HUES64 (cell line): ENCODE data around the gene USP35.
"Not testable (repeated sequence)": the region's sequence is repeated elsewhere in the genome, so short reads cannot be mapped to it uniquely, and the experiment has no call there.

Source experiments
- H3K27ac ChIP-seq: 2 replicates; pipeline ENCODE4 v1.7.0; 2013; ENCODE audit warnings: low read depth, low read length, inconsistent platforms
- H3K27me3 ChIP-seq: 2 replicates; pipeline ENCODE4 v1.6.1; 2013; ENCODE audit warnings: mild to moderate bottlenecking, low read length; ENCODE audit not compliant: insufficient read depth
- H3K36me3 ChIP-seq: 2 replicates; pipeline ENCODE4 v1.6.1; 2013; ENCODE audit warnings: mild to moderate bottlenecking, low read length; ENCODE audit not compliant: insufficient read depth
- H3K4me1 ChIP-seq: 2 replicates; pipeline ENCODE4 v1.6.1; 2013; ENCODE audit warnings: mild to moderate bottlenecking, low read length, moderate library complexity; ENCODE audit not compliant: insufficient read depth
- H3K4me3 ChIP-seq: 2 replicates; pipeline ENCODE4 v1.5.1; 2013; ENCODE audit warnings: mild to moderate bottlenecking, low read length, moderate library complexity
- H3K9ac ChIP-seq: 2 replicates; pipeline ENCODE4 v1.6.1; 2013; ENCODE audit warnings: mild to moderate bottlenecking, low read depth, low read length
- H3K9me3 ChIP-seq: 2 replicates; pipeline ENCODE4 v1.6.1; 2013; ENCODE audit warnings: low read depth, low read length; ENCODE audit not compliant: insufficient read depth
- WGBS: fragments of 150-250, 120-280 bp; methylation state at CpG from one replicate; pipeline ENCODE4 v1.1.7; 2013; ENCODE audit warnings: missing lambda C conversion rate; 5-methylcytosine and 5-hydroxymethylcytosine counted together

The USP35 gene

DNA sequence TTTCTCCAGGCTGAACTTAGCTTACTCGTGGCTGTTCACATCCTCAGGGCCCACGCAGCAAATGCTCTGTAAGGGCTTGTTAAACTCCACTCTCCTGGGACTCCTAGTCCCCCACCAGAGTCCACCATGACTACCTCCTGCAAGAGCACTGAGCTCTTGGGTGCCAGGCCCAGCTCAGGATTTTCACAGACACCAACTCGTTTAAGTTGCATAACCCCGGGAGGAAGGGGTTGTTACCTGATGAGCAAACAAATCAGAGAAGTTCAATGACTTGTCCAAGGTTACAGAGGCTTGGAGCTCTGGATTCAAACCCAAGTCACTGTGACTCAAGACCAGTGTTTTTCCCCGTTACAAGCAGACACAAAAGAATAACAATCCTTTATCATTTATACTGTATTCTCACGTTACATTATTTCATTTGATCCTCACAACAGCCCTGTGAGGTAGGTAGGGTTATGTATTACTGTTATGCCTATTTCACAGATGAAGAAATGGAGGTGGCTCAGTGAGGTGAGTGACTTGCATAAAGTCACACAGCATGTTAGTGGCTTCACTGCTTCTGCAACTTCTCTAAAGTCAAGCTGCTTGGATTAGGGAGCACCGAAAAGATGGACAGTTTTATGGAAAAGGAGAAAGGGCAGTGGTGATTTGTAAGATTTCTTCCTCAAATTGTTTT lies 17.7 kb upstream of the USP35 start:
- no peak overlapping the region for H3K9ac ChIP-seq
- no peaks in the 10 kb centered on the region for H3K9me3 ChIP-seq
- no peak overlapping the region for H3K4me3 ChIP-seq
- whole genome bisulfite sequencing = 94% methylated on average over 6 of the region's 7 CpGs
- H3K27me3 ChIP-seq = no peaks in the 10 kb centered on the region
- no peaks in the 10 kb centered on the region for H3K4me1 ChIP-seq
- no peaks in the 10 kb centered on the region for H3K36me3 ChIP-seq
- H3K27ac ChIP-seq = no peak overlapping the region

DNA sequence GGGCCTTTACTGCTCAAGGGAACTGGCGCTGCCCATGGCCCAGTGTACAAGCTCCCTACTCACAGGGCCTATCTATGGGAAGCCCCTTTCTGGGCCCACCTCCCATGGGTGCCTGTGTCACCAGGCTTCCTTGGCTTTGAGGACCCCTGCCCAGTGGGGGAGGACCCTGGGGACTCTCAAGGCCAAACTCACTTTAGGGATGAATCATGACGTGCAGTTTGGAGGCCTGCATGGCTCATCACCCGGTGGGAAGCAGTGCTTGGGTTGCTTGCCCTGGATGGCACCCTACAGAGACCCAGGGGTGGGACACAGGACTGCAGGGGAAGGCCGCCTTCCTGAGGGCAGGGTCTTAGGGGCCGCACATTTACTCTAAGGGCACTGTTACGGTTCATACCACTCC lies 16.8 kb upstream of the USP35 start:
- Histone ChIP-seq H3K27me3 (no peaks in the 10 kb centered on the region), H3K4me1 (no peaks in the 10 kb centered on the region), H3K9me3 (no peaks in the 10 kb centered on the region), H3K27ac (no peak overlapping the region), H3K36me3 (no peaks in the 10 kb centered on the region), H3K9ac (no peak overlapping the region), H3K4me3 (no peak overlapping the region)
- 92% methylated on average over 6 of the region's 6 CpGs for WGBS

DNA sequence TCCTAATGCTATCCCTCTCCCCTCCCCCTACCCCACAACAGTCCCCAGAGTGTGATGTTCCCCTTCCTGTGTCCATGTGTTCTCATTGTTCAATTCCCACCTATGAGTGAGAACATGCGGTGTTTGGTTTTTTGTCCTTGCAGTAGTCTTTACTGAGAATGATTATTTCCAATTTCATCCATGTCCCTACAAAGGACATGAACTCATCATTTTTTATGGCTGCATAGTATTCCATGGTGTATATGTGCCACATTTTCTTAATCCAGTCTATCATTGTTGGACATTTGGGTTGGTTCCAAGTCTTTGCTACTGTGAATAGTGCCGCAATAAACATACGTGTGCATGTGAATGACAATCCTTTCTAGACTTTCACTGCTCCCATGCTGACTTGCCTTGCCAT lies 12.9 kb upstream of the USP35 start:
- H3K36me3 ChIP-seq, H3K9ac ChIP-seq, H3K27me3 ChIP-seq, H3K9me3 ChIP-seq, H3K4me1 ChIP-seq, H3K27ac ChIP-seq, H3K4me3 ChIP-seq: not testable (repeated sequence)
- WGBS = 96% methylated on average over 2 of the region's 3 CpGs

DNA sequence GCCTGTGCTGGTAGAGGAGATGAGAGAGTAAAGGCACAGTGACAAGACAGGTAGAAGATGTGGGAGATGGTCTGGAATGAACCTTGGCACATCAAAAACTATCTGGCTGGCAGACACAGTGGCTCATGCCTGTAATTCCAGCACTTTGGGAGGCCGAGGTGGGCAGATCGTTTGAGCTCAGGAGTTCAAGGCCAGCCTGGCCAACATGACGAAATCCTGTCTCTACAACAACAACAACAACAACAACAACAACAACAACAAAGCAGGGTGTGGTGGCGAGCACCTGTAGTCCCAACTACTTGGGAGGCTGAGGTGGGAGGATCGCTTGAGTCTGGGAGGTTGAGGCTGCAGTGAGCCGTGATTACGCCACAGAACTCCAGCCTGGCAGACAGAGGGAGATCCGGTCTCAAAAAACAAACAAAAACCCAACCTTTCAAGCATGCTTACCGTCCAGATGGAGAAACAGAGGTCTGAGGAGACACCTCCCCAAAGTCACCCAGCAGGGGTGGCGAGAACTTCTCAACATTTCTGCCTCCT lies 12.0 kb upstream of the USP35 start:
- no peaks in the 10 kb centered on the region for H3K27me3 ChIP-seq
- WGBS = 97% methylated on average over 10 of the region's 10 CpGs
- no peak overlapping the region for H3K27ac ChIP-seq
- no peaks in the 10 kb centered on the region for H3K36me3 ChIP-seq
- no peaks in the 10 kb centered on the region for H3K4me1 ChIP-seq
- H3K9ac ChIP-seq = no peak overlapping the region
- no peaks in the 10 kb centered on the region for H3K9me3 ChIP-seq
- H3K4me3 ChIP-seq = no peak overlapping the region

DNA sequence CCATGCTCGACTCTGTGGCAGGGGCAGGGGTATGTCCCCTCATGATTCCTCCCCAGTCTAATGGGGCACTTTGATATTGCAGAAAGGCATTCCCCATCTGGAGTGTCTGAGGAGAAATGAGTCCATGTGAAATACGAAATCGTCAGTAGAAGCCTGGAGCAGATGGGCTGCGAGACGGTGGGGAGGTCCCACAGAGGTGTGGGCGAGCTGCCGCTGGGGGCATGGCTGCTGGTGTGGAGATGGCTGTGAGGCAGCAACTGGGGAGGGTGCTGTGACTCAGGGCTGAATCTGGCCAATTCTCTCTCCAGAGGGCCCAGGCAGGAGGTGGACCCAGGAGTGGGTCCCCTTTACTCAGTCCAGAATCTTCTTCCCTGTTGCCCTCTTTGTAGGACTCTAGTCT lies 11.5 kb upstream of the USP35 start:
- no peak overlapping the region for H3K27ac ChIP-seq
- H3K9me3 ChIP-seq = no peaks in the 10 kb centered on the region
- H3K4me3 ChIP-seq = no peak overlapping the region
- H3K9ac ChIP-seq = no peak overlapping the region
- WGBS = 94% methylated on average over 7 of the region's 7 CpGs
- H3K27me3 ChIP-seq = no peaks in the 10 kb centered on the region
- no peaks in the 10 kb centered on the region for H3K4me1 ChIP-seq
- H3K36me3 ChIP-seq = no peaks in the 10 kb centered on the region

DNA sequence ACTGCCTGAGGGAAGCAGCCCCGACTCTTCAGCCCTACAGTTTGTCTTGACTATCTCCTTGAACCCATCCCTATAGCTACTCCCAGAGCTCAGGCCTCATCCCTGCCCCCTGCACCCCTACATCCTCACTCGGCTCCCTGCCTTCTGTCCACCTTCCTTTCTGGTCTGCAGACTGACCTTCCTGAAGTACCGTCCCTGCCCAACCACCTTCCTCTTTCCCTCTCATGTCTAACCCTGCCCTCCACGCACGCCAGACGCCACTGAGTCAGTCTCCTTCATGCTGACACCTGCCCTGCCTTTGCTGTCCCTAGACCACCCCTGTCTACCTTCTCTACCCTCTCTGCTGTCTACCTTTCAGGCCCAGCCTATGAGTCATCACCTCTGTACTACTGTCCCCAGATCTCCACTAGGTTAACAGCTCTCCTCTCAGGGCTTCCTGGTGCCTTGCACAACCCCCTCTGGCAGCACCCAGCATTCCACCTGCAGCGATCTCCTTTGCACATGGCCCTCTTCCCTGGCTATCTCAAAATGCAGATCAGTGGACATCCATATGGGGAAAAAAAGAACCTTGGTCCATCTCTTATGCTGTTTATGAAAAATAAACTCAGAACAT lies 9.2 kb upstream of the USP35 start:
- H3K9ac ChIP-seq = no peak overlapping the region
- no peaks in the 10 kb centered on the region for H3K27me3 ChIP-seq
- H3K36me3 ChIP-seq = no peaks in the 10 kb centered on the region
- H3K27ac ChIP-seq = no peak overlapping the region
- WGBS = 89% methylated on average over 7 of the region's 7 CpGs
- H3K4me1 ChIP-seq = no peaks in the 10 kb centered on the region
- no peak overlapping the region for H3K4me3 ChIP-seq
- H3K9me3 ChIP-seq = no peaks in the 10 kb centered on the region

DNA sequence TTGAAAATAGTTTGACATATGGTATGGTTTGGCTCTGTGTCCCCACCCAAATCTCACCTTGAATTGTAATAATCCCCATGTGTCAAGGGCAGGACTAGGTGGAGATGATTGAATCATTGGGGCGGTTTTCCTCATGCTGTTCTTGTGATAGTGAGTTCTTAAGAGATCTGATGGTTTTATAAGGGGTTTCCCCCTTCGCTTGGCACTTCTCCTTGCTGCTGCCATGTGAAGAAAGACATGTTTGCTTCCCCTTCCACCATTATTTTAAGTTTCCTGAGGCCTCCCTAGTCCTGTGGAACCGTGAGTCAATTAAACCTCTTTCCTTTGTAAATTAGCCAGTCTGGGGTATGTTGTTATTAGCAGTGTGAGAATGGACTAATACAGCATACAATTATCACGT lies 8.0 kb upstream of the USP35 start:
- no peaks in the 10 kb centered on the region for H3K27me3 ChIP-seq
- H3K4me1 ChIP-seq = no peaks in the 10 kb centered on the region
- H3K36me3 ChIP-seq = no peaks in the 10 kb centered on the region
- H3K9me3 ChIP-seq = no peaks in the 10 kb centered on the region
- H3K27ac ChIP-seq = no peak overlapping the region
- 96% methylated on average over 3 of the region's 4 CpGs for WGBS
- no peak overlapping the region for H3K9ac ChIP-seq
- no peak overlapping the region for H3K4me3 ChIP-seq

DNA sequence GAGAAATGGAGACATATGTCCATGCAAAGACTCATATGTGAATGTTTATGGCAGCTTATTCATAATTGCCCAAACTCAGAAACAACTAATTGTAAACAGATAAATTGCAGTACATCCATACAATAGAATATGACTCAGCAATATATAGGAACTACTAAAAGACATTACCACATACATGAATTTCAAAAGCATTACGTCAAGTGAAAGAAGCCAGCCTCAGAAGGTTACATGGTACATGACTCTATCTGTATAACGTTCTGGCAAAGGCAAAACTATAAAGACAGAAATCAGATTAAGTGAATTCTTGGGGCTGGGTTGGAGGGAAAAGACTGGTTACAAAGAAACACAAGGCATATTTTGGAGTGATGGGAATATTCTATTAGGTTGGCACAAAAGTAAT lies 7.5 kb upstream of the USP35 start:
- H3K27me3 ChIP-seq = no peaks in the 10 kb centered on the region
- no peak overlapping the region for H3K9ac ChIP-seq
- WGBS = 96% methylated on average over 2 of the region's 2 CpGs

DNA sequence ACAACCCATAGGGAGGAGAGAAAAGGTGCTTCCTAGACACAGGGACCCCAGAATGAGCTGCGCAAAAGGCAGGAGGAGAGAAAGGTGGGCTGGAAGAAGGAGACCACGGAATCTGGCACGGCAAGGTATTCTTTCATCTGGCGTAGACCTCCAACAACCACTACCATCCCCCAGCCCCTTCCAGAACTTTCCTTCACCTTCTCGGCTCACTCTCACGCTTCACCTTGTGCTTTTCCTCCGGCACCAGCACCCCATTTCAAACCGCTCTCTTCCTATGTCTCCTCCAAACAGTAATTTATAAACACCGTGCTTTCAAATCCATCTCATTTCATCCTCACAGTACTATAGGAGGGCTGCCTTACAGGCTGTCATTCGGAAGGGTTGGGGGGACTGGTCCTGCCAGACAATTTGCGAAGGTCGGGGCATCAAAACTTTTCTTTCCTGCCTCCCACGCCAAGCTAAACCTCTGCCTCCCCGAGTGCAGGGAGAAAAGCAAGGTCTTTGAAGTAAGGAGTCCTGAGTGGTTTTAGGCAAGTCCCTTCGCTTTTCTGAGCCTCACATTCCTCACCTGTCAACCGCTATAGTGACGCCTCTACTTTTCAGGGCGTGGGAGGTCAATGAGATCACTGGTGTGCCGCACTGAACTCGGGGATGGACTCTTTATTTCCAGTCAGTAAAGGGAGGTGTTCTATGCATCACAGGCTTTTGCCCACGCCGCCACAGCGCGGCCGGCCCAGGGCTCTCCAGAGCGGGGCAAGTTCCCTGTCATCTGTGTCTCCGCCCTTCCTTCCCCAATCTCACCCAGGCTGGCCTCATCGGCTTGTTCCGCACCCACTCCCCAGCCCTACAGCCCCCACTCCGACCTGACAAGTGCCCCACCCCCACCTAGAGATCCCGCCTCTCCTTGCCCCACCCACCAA lies 1.1 kb upstream of the USP35 start:
- Histone ChIP-seq H3K4me1 (peaks cover 5% of the 10 kb centered on the region; the same call in 1 of the 2 replicates), H3K27ac (no peak overlapping the region), H3K36me3 (no peaks in the 10 kb centered on the region), H3K9ac (0 out of 2 replicates have a peak overlapping the region, but pooled peaks have one; percentile 15), H3K27me3 (peaks cover 7% of the 10 kb centered on the region; the same call in 1 of the 2 replicates), H3K4me3 (peak overlapping the region; percentile 72), H3K9me3 (no peaks in the 10 kb centered on the region)
- WGBS = 29% methylated on average over 31 of the region's 31 CpGs

More for the DNA sequence above, 7.5 kb upstream of the USP35 start:
- no peaks in the 10 kb centered on the region for H3K9me3 ChIP-seq
- no peaks in the 10 kb centered on the region for H3K36me3 ChIP-seq
- no peak overlapping the region for H3K4me3 ChIP-seq
- no peaks in the 10 kb centered on the region for H3K4me1 ChIP-seq
- no peak overlapping the region for H3K27ac ChIP-seq

DNA sequence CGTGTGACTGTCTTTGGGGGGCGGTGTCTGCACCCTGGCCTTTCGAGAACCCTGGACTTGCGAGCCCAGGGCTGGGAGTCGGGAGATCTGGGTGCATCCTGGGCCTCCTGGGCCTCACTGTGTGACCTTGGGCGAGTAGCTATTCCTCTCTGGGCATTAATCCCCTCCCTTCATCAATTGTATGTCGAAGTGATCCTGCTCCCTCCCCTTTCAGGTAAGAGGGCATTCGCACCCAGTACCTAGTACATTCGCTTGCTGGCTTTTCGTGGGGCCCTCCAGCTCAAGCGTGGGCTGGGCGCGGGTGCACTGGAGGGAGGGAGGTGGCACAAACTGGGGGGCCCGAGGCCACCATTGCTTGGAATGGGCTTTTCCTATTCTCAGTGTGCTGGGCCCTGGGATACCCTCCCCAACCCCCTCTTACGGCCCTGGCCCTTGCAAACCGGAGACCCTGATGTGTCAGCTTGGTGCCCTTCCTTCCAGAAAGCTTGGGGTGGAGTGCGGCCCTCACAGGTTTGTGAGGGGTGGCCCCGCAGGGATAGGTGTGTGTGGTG lies 530 bp downstream of the USP35 start:
- Histone ChIP-seq H3K9me3 (no peaks in the 10 kb centered on the region), H3K27ac (no peak overlapping the region), H3K4me3 (peak overlapping the region; percentile 72), H3K4me1 (peaks cover 5% of the 10 kb centered on the region; the same call in 1 of the 2 replicates), H3K9ac (peak overlapping the region; percentile 43), H3K36me3 (no peaks in the 10 kb centered on the region), H3K27me3 (peaks cover 7% of the 10 kb centered on the region; the same call in 1 of the 2 replicates)
- WGBS = 20% methylated on average over 16 of the region's 18 CpGs
